ENCODE results near the gene SHISA9. TPM values are rescaled to one million over a fixed set of nuclear protein-coding genes. Genes with fewer than 3 reads are reported as not detected.

The SHISA9 gene
- total and polyA plus RNA-seq, 3 experiments from 2014 or later, result 0.04 to 0.35 TPM; not detected in 1

DNA sequence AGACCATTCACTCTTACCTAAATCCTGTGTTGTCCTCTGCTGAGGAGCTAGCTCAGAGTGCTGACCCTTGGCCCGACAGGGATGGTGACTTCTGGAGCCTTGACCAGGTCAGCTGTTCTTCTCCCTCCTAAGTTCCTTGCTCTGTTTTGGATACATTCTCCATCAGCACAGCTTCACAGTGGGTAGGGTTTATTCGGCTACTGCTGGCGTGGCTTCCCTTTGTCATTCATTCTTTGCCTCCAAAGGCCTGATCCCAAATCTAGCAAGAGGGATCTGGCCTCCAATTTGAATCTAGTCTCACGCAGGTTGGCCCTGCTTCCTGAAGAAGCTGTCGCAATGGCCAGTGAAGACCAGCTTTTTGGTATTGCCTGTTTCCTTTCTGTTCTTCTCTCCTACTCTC lies 116.6 kb downstream of the SHISA9 start:
- Histone ChIP-seq H3K36me3 (ENCODE audit: insufficient read depth, low read length) (no peaks in the 10 kb centered on the region), H3K27ac (ENCODE audit: low read depth, low read length) (no peak overlapping the region), H3K9me3 (ENCODE audit: low read length) (no peaks in the 10 kb centered on the region), H3K27me3 (ENCODE audit: insufficient read depth, low read length, poor library complexity, severe bottlenecking) (no peaks in the 10 kb centered on the region), H3K4me1 (ENCODE audit: insufficient read depth, low read length) (no peaks in the 10 kb centered on the region), H3K4me3 (ENCODE audit: low read length) (no peak overlapping the region)
- no peaks in the 10 kb centered on the region for H3K36me3 Mint-ChIP-seq
- H3K27ac Mint-ChIP-seq, result no peak overlapping the region
- CTCF ChIA-PET, result no interaction called here
- H3K4me1 Mint-ChIP-seq, result no peaks in the 10 kb centered on the region
- POLR2A ChIA-PET, result no interaction called here
- peaks cover 0 to 4% of the 10 kb centered on the region in 2 donors for H3K27me3 Mint-ChIP-seq
- no peak for DNase-seq
- H3K9me3 Mint-ChIP-seq, result peaks cover 0 to 5% (median 4%) of the 10 kb centered on the region in 5 donors
- no peak overlapping the region for H3K4me3 Mint-ChIP-seq

DNA sequence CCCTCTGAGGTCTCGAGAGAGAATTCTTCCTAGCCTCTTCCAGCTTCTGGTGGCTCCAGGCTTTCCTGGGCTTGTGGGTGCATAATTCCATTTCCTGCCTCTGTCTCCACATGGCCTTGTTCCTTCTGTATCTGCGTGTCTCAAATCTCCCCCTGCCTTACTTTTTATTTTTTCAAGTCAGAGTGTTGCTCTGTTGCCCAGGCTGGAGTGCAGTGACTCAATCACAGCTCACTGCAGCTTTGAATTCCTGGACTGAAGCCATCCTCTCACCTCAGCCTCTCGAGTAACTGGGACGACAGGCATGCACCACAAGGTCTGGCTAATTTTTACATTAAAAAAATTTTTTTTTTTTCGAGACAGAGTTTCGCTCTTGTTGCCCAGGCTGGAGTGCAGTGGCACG lies 120.6 kb downstream of the SHISA9 start:
- Histone ChIP-seq H3K36me3 (ENCODE audit: insufficient read depth, low read length) (no peaks in the 10 kb centered on the region), H3K4me3 (ENCODE audit: low read length) (no peak overlapping the region), H3K9me3 (ENCODE audit: low read length) (no peaks in the 10 kb centered on the region), H3K27me3 (ENCODE audit: insufficient read depth, low read length, poor library complexity, severe bottlenecking) (no peaks in the 10 kb centered on the region), H3K27ac (ENCODE audit: low read depth, low read length) (no peak overlapping the region), H3K4me1 (ENCODE audit: insufficient read depth, low read length) (no peaks in the 10 kb centered on the region)
- Mint-ChIP-seq H3K9me3 (peaks cover 5 to 7% (median 7%) of the 10 kb centered on the region in 5 donors), H3K36me3 (no peaks in the 10 kb centered on the region), H3K4me1 (no peaks in the 10 kb centered on the region), H3K27me3 (peaks cover 0 to 4% of the 10 kb centered on the region in 2 donors), H3K27ac (no peak overlapping the region), H3K4me3 (no peak overlapping the region)
- ChIA-PET POLR2A (no interaction called here), CTCF (no interaction called here)
- no peak for DNase-seq

DNA sequence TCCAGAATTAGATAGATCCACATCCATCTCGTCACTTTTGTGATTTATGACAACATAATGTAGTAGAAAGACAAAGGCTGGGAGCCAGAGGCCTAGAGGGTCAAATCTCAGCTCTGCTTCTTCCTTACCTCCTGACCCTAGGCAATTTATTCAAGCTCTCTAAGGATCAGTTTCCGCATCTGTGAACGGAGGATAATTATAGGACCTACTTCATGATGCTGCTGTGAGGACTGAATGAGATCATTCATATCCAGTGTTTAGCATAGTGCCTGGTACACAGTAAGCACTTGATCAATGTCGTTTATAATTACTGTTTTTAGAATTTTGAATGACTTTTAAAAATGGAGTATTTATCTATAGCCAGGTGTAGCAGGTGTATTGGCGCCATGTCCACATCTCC lies 128.4 kb downstream of the SHISA9 start:
- Histone ChIP-seq H3K9me3 (ENCODE audit: low read length) (no peaks in the 10 kb centered on the region), H3K4me1 (ENCODE audit: insufficient read depth, low read length) (no peaks in the 10 kb centered on the region), H3K27ac (ENCODE audit: low read depth, low read length) (no peak overlapping the region), H3K36me3 (ENCODE audit: insufficient read depth, low read length) (no peaks in the 10 kb centered on the region), H3K27me3 (ENCODE audit: insufficient read depth, low read length, poor library complexity, severe bottlenecking) (no peaks in the 10 kb centered on the region), H3K4me3 (ENCODE audit: low read length) (no peak overlapping the region)
- no peak for DNase-seq
- H3K9me3 Mint-ChIP-seq, result peaks cover 6 to 17% (median 9%) of the 10 kb centered on the region in 5 donors
- ChIA-PET POLR2A (no interaction called here), CTCF (no interaction called here)
- no peak overlapping the region for H3K27ac Mint-ChIP-seq
- H3K27me3 Mint-ChIP-seq, result peaks cover 0 to 2% of the 10 kb centered on the region in 2 donors
- H3K4me1 Mint-ChIP-seq, result no peaks in the 10 kb centered on the region
- H3K4me3 Mint-ChIP-seq, result no peak overlapping the region
- no peaks in the 10 kb centered on the region for H3K36me3 Mint-ChIP-seq

DNA sequence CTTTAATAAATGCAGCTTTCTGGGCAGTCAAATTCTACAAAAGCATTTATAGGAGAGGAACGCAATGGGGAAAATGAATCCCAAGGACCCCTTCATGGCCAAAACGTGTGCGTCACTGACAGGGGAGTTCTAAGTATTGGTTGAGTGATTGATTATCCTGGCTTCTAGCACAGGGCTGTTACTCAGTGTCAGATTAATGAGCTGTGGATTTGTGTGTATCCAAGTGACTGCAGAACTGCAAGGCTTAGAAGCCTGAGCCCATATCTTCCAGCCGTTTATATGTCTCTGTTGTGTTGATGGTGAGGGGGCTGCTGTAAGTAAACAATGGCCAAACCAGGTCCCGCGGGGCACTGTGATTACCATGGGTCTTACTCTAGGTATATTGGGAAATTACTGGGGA lies 129.4 kb downstream of the SHISA9 start:
- ChIA-PET POLR2A (no interaction called here), CTCF (no interaction called here)
- H3K4me3 ChIP-seq (ENCODE audit: low read length), result no peak overlapping the region
- no peak overlapping the region for H3K4me3 Mint-ChIP-seq
- no peaks in the 10 kb centered on the region for H3K4me1 ChIP-seq (ENCODE audit: insufficient read depth, low read length)
- no peak overlapping the region for H3K27ac Mint-ChIP-seq
- peaks cover 4 to 17% (median 9%) of the 10 kb centered on the region in 5 donors for H3K9me3 Mint-ChIP-seq
- peaks cover 0 to 2% of the 10 kb centered on the region in 2 donors for H3K27me3 Mint-ChIP-seq
- DNase-seq, result no peak
- no peak overlapping the region for H3K27ac ChIP-seq (ENCODE audit: low read depth, low read length)
- H3K9me3 ChIP-seq (ENCODE audit: low read length), result no peaks in the 10 kb centered on the region
- no peaks in the 10 kb centered on the region for H3K27me3 ChIP-seq (ENCODE audit: insufficient read depth, low read length, poor library complexity, severe bottlenecking)
- H3K4me1 Mint-ChIP-seq, result no peaks in the 10 kb centered on the region
- no peaks in the 10 kb centered on the region for H3K36me3 Mint-ChIP-seq
- H3K36me3 ChIP-seq (ENCODE audit: insufficient read depth, low read length), result no peaks in the 10 kb centered on the region

DNA sequence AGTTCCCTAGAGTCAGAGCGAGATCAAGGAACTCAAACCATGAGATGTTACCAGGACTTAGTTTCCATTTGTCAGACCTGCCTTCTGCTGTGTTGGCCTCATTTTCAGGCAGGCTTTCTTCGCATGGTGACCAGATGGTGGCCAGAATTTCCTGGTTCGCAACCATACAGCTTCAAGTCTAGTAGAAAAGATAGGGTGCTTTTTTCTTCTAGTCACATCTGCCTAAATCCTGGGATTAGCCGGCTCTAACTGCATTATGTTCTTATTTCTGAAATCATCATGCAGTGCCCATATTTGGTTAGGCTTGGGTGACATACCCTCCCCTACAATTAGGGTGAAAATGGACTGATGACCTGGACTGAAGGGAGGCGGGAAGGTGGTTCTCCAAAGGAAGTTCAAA lies 131.5 kb downstream of the SHISA9 start:
- Mint-ChIP-seq H3K4me3 (no peak overlapping the region), H3K4me1 (no peaks in the 10 kb centered on the region), H3K27me3 (peaks cover 0 to 2% of the 10 kb centered on the region in 2 donors), H3K36me3 (no peaks in the 10 kb centered on the region), H3K27ac (no peak overlapping the region), H3K9me3 (peaks cover 4 to 12% (median 7%) of the 10 kb centered on the region in 5 donors)
- no peaks in the 10 kb centered on the region for H3K4me1 ChIP-seq (ENCODE audit: insufficient read depth, low read length)
- no peak for DNase-seq
- no peaks in the 10 kb centered on the region for H3K36me3 ChIP-seq (ENCODE audit: insufficient read depth, low read length)
- POLR2A ChIA-PET, result no interaction called here
- CTCF ChIA-PET, result no interaction called here
- H3K4me3 ChIP-seq (ENCODE audit: low read length), result no peak overlapping the region
- H3K9me3 ChIP-seq (ENCODE audit: low read length), result no peaks in the 10 kb centered on the region
- no peak overlapping the region for H3K27ac ChIP-seq (ENCODE audit: low read depth, low read length)
- no peaks in the 10 kb centered on the region for H3K27me3 ChIP-seq (ENCODE audit: insufficient read depth, low read length, poor library complexity, severe bottlenecking)

GRCh38 chr16:13036600-13036999 lies 135.2 kb downstream of the SHISA9 start:
- H3K36me3 Mint-ChIP-seq, result no peaks in the 10 kb centered on the region
- no peak for DNase-seq
- no peak overlapping the region for H3K27ac Mint-ChIP-seq
- no peak overlapping the region for H3K4me3 ChIP-seq (ENCODE audit: low read length)
- H3K9me3 Mint-ChIP-seq, result peaks cover 5 to 12% (median 8%) of the 10 kb centered on the region in 5 donors
- H3K27me3 Mint-ChIP-seq, result peaks cover 0 to 2% of the 10 kb centered on the region in 2 donors
- no peaks in the 10 kb centered on the region for H3K9me3 ChIP-seq (ENCODE audit: low read length)
- no peaks in the 10 kb centered on the region for H3K36me3 ChIP-seq (ENCODE audit: insufficient read depth, low read length)
- POLR2A ChIA-PET, result no interaction called here
- H3K4me3 Mint-ChIP-seq, result no peak overlapping the region
- H3K27me3 ChIP-seq (ENCODE audit: insufficient read depth, low read length, poor library complexity, severe bottlenecking), result no peaks in the 10 kb centered on the region
- H3K27ac ChIP-seq (ENCODE audit: low read depth, low read length), result no peak overlapping the region
- no peaks in the 10 kb centered on the region for H3K4me1 Mint-ChIP-seq
- CTCF ChIA-PET, result no interaction called here
- no peaks in the 10 kb centered on the region for H3K4me1 ChIP-seq (ENCODE audit: insufficient read depth, low read length)

DNA sequence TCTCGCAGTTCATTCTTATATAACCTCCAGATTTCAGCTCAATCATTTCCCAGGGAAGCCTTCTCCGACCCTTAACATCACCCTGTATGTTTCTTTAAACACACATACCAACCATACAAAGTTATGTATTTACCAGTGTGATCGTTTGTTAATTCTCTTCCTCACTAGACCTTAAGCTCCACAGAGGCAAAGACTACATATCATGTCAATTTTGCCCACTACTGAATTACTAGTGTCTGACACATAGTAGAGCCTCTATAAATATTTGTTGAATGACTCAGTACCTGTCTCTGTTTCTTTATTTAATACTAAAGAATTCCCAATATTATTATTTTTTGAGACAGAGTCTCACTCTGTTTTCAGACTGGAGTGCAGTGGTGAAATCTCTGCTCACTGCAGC lies 137.2 kb downstream of the SHISA9 start:
- no peaks in the 10 kb centered on the region for H3K27me3 ChIP-seq (ENCODE audit: insufficient read depth, low read length, poor library complexity, severe bottlenecking)
- ChIA-PET CTCF (no interaction called here), POLR2A (no interaction called here)
- H3K4me1 Mint-ChIP-seq, result no peaks in the 10 kb centered on the region
- no peak overlapping the region for H3K4me3 Mint-ChIP-seq
- H3K9me3 ChIP-seq (ENCODE audit: low read length), result no peaks in the 10 kb centered on the region
- peaks cover 3 to 19% (median 14%) of the 10 kb centered on the region in 5 donors for H3K9me3 Mint-ChIP-seq
- H3K27ac Mint-ChIP-seq, result no peak overlapping the region
- DNase-seq, result no peak
- H3K27me3 Mint-ChIP-seq, result peaks cover 0 to 2% of the 10 kb centered on the region in 2 donors
- H3K36me3 Mint-ChIP-seq, result no peaks in the 10 kb centered on the region
- no peak overlapping the region for H3K4me3 ChIP-seq (ENCODE audit: low read length)
- H3K27ac ChIP-seq (ENCODE audit: low read depth, low read length), result no peak overlapping the region
- H3K36me3 ChIP-seq (ENCODE audit: insufficient read depth, low read length), result no peaks in the 10 kb centered on the region
- no peaks in the 10 kb centered on the region for H3K4me1 ChIP-seq (ENCODE audit: insufficient read depth, low read length)

- POLR2A ChIA-PET, result no interaction called here
Measured at GRCh38 chr16:13039526-13039925, 138.1 kb downstream of the SHISA9 start.

GRCh38 chr16:13041180-13041579 lies 139.8 kb downstream of the SHISA9 start:
- no peak for DNase-seq
- ChIA-PET POLR2A (no interaction called here), CTCF (no interaction called here)
- Histone ChIP-seq H3K4me3 (ENCODE audit: low read length) (no peak overlapping the region), H3K27ac (ENCODE audit: low read depth, low read length) (no peak overlapping the region), H3K9me3 (ENCODE audit: low read length) (no peaks in the 10 kb centered on the region), H3K4me1 (ENCODE audit: insufficient read depth, low read length) (no peaks in the 10 kb centered on the region), H3K27me3 (ENCODE audit: insufficient read depth, low read length, poor library complexity, severe bottlenecking) (no peaks in the 10 kb centered on the region), H3K36me3 (ENCODE audit: insufficient read depth, low read length) (no peaks in the 10 kb centered on the region)
- Mint-ChIP-seq H3K4me3 (no peak overlapping the region), H3K27me3 (peaks cover 0 to 2% of the 10 kb centered on the region in 2 donors), H3K36me3 (no peaks in the 10 kb centered on the region), H3K27ac (no peak overlapping the region), H3K9me3 (peaks cover 6 to 16% (median 12%) of the 10 kb centered on the region in 5 donors), H3K4me1 (no peaks in the 10 kb centered on the region)

More at GRCh38 chr16:13039526-13039925, 138.1 kb downstream of the SHISA9 start:
- Histone ChIP-seq H3K4me3 (ENCODE audit: low read length) (no peak overlapping the region), H3K36me3 (ENCODE audit: insufficient read depth, low read length) (no peaks in the 10 kb centered on the region), H3K9me3 (ENCODE audit: low read length) (no peaks in the 10 kb centered on the region), H3K27ac (ENCODE audit: low read depth, low read length) (no peak overlapping the region), H3K27me3 (ENCODE audit: insufficient read depth, low read length, poor library complexity, severe bottlenecking) (no peaks in the 10 kb centered on the region), H3K4me1 (ENCODE audit: insufficient read depth, low read length) (no peaks in the 10 kb centered on the region)
- Mint-ChIP-seq H3K4me1 (no peaks in the 10 kb centered on the region), H3K27ac (no peak overlapping the region), H3K27me3 (peaks cover 0 to 2% of the 10 kb centered on the region in 2 donors), H3K36me3 (no peaks in the 10 kb centered on the region), H3K4me3 (no peak overlapping the region), H3K9me3 (peaks cover 6 to 19% (median 14%) of the 10 kb centered on the region in 5 donors)
- CTCF ChIA-PET, result no interaction called here
- no peak for DNase-seq
